HepG2 (cell line): ENCODE measurements around the gene NAIF1. TPM values are rescaled to one million over a fixed set of nuclear protein-coding genes. Genes with fewer than 3 reads are reported as not detected.
A peak's percentile ranks its signal among the peaks of the same experiment; 100 is the strongest.

Experiments used
- ATAD3A ChIP-seq: sonication (generic); formaldehyde crosslinking; IDR thresholded peaks from 2 replicates; pipeline ENCODE4 v1.4.0; 2020; ENCODE audit warnings: missing genetic modification reagents
- DR1 ChIP-seq: sonication (generic); formaldehyde crosslinking; IDR thresholded peaks from 2 replicates; pipeline ENCODE4 v1.8.0; 2021; ENCODE audit warnings: mild to moderate bottlenecking, missing genetic modification reagents, inconsistent platforms
- ELF3 ChIP-seq: IDR thresholded peaks from 2 replicates; pipeline ENCODE4 v1.6.1; 2016; ENCODE audit warnings: missing genetic modification reagents, missing compliant biosample characterization
- JUNB ChIP-seq: sonication (generic); formaldehyde crosslinking; IDR thresholded peaks from 2 replicates; pipeline ENCODE4 v1.8.0; 2022; ENCODE audit warnings: missing genetic modification reagents, mild to moderate bottlenecking, borderline replicate concordance
- MLLT10 ChIP-seq: sonication (generic); formaldehyde crosslinking; IDR thresholded peaks from 2 replicates; pipeline ENCODE4 v1.4.0; 2020; ENCODE audit warnings: missing genetic modification reagents
- MYNN ChIP-seq: sonication (generic); formaldehyde crosslinking; IDR thresholded peaks from 2 replicates; pipeline ENCODE4 v1.4.0; 2020; ENCODE audit warnings: mild to moderate bottlenecking, low read depth, missing genetic modification reagents
- POLR2G ChIP-seq: fragments of 200-400 bp; formaldehyde crosslinking; IDR thresholded peaks from 2 replicates; pipeline ENCODE4 v1.6.1; 2018; ENCODE audit warnings: mild to moderate bottlenecking, low read depth, low read length, moderate library complexity
- TBX2 ChIP-seq: sonication (generic); formaldehyde crosslinking; IDR thresholded peaks from 2 replicates; pipeline ENCODE4 v1.5.0; 2020; ENCODE audit warnings: missing genetic modification reagents, mild to moderate bottlenecking, borderline replicate concordance
- TEAD3 ChIP-seq: optimal IDR thresholded peaks from 2 replicates; pipeline ENCODE3; 2016; ENCODE audit warnings: borderline replicate concordance
- ZBTB4 ChIP-seq: sonication (generic); formaldehyde crosslinking; IDR thresholded peaks from 2 replicates; pipeline ENCODE4 v1.4.0; 2020; ENCODE audit warnings: missing genetic modification reagents, mild to moderate bottlenecking, borderline replicate concordance
- ZBTB40 ChIP-seq, 2 experiments: fragments of 450-650 bp in 1 of 2; sonication (generic) in 1 of 2; formaldehyde crosslinking in 1 of 2; IDR thresholded peaks; 2 replicates each; pipeline versions ENCODE4 v1.6.1 to v1.8.0; 2016 to 2022; ENCODE audit warnings: antibody characterized with exemption in 1 of 2, mild to moderate bottlenecking in 1 of 2, missing genetic modification reagents in 1 of 2
- ZFAT ChIP-seq: sonication (generic); formaldehyde crosslinking; conservative IDR thresholded peaks from 2 replicates; pipeline ENCODE4 v1.8.1; 2023; ENCODE audit warnings: missing genetic modification reagents, inconsistent platforms
- ZNF317 ChIP-seq: sonication (generic); formaldehyde crosslinking; IDR thresholded peaks from 2 replicates; pipeline ENCODE4 v1.5.0; 2020; ENCODE audit warnings: mild to moderate bottlenecking, missing genetic modification reagents
- ZNF333 ChIP-seq: sonication (generic); formaldehyde crosslinking; IDR thresholded peaks from 2 replicates; pipeline ENCODE4 v1.4.0; 2020; ENCODE audit warnings: mild to moderate bottlenecking, missing genetic modification reagents, borderline replicate concordance
- polyA plus RNA-seq, 8 experiments: library from polyadenylated mRNA; depleted of rRNA in 3 of 8; stranded (reverse) in 7 of 8; unstranded in 1 of 8; fragments of >200 nt; fragmentation: Illumina TruSeq in 4 of 8; extraction: Trizol in 4 of 8; gene quantifications; 2 replicates each; pipeline versions ENCODE4 v1.2.1 to v1.2.3, GENCODE V29; 2011 to 2016; ENCODE audit warnings: low read depth in 4 of 8, missing spikeins in 1 of 8, mixed read lengths in 1 of 8; ENCODE audit not compliant: insufficient read depth in 1 of 8
- total RNA-seq, 5 experiments: library from RNA; depleted of rRNA; stranded (reverse); fragments of >200 nt; fragmentation: Illumina TruSeq; extraction: Trizol; gene quantifications; 2 replicates each; pipeline ENCODE4 v1.2.3, GENCODE V29; 2016; ENCODE audit warnings: low read depth in 1 of 5

NAIF1 gene
- total and polyA plus RNA-seq, 2 of the 13 experiments (the other 11 are each of a cell fraction or from before 2014, with no cell fraction given): 6.0 to 6.9 TPM

GRCh38 chr9:128107468-128108268, 40.5 kb upstream of the NAIF1 start (continued):
- TF ChIP-seq TBX2 (CRISPR knock-in tag) (no peak), MLLT10 (no peak), ZBTB40 (IDR thresholded peaks at IDR 0.05) (no peak), ZBTB40 (CRISPR knock-in tag; IDR thresholded peaks at IDR 0.05) (no peak), ZNF317 (CRISPR knock-in tag) (peak; percentile 89), ZBTB4 (CRISPR knock-in tag) (no peak), ZNF333 (CRISPR knock-in tag) (no peak), MYNN (CRISPR knock-in tag) (no peak), DR1 (CRISPR knock-in tag) (no peak), JUNB (CRISPR knock-in tag) (no peak), ZFAT (CRISPR knock-in tag) (no peak), TEAD3 (CRISPR knock-in tag) (no peak), POLR2G (peak; percentile 52; the same call in 1 of the 2 replicates), ATAD3A (CRISPR knock-in tag) (no peak), ELF3 (CRISPR knock-in tag) (no peak)
